NCI-H1930 (cell line): ENCODE data around the gene COL8A1.
A peak's percentile ranks its signal among the peaks of the same experiment; 100 is the strongest.

Experiments
- DNase-seq, 2 experiments: peaks; one replicate each; lab custom pipeline; 2025; lab: John Stamatoyannopoulos, UW

Gene COL8A1

GRCh38 chr3:99761415-99762165 lies 123.2 kb downstream of the COL8A1 start:
- no peak for DNase-seq

- no peak for DNase-seq
Observed at GRCh38 chr3:99762901-99763300, 124.5 kb downstream of the COL8A1 start.

GRCh38 chr3:99764377-99764776 lies 126.0 kb downstream of the COL8A1 start:
- DNase-seq, result no peak

GRCh38 chr3:99765042-99765942 lies 126.9 kb downstream of the COL8A1 start:
- no peak for DNase-seq

- DNase-seq, result no peak
Observed at GRCh38 chr3:99767291-99767690, 128.9 kb downstream of the COL8A1 start.

- no peak for DNase-seq
Observed at GRCh38 chr3:99768126-99768525, 129.7 kb downstream of the COL8A1 start.

- DNase-seq, result no peak
Observed at GRCh38 chr3:99768808-99769501, 130.6 kb downstream of the COL8A1 start.

- no peak for DNase-seq
Observed at GRCh38 chr3:99772171-99772570, 133.8 kb downstream of the COL8A1 start.

- no peak for DNase-seq
Observed at GRCh38 chr3:99772671-99773070, 134.3 kb downstream of the COL8A1 start.

GRCh38 chr3:99774467-99774866 lies 136.1 kb downstream of the COL8A1 start:
- no peak for DNase-seq

GRCh38 chr3:99776516-99777209 lies 138.3 kb downstream of the COL8A1 start:
- DNase-seq, result no peak

GRCh38 chr3:99777210-99777549 lies 138.8 kb downstream of the COL8A1 start:
- DNase-seq, result no peak

GRCh38 chr3:99777708-99778107 lies 139.3 kb downstream of the COL8A1 start:
- DNase-seq, result no peak

- no peak for DNase-seq
Observed at GRCh38 chr3:99780749-99781148, 142.4 kb downstream of the COL8A1 start.

- no peak for DNase-seq
Observed at GRCh38 chr3:99781761-99782160, 143.4 kb downstream of the COL8A1 start.

GRCh38 chr3:99783011-99783573 lies 144.7 kb downstream of the COL8A1 start:
- DNase-seq, result no peak

- DNase-seq, result peak in 1 of 2 experiments; percentile 8
Observed at GRCh38 chr3:99789011-99789721, 150.8 kb downstream of the COL8A1 start.

- no peak for DNase-seq
Observed at GRCh38 chr3:99794485-99794884, 156.1 kb downstream of the COL8A1 start.

GRCh38 chr3:99795573-99795972 lies 157.2 kb downstream of the COL8A1 start:
- DNase-seq, result no peak

- no peak for DNase-seq
Observed at GRCh38 chr3:99799422-99799821, 161.0 kb downstream of the COL8A1 start.

- no peak for DNase-seq
Observed at GRCh38 chr3:99803297-99803696, 164.9 kb downstream of the COL8A1 start.
